Measurements from ENCODE around the gene GPC4. TPM values are rescaled to one million over a fixed set of nuclear protein-coding genes. Genes with fewer than 3 reads are reported as not detected.

GPC4 gene
- total RNA-seq, 1 experiment from 2014 or later, result 17.8 TPM

DNA sequence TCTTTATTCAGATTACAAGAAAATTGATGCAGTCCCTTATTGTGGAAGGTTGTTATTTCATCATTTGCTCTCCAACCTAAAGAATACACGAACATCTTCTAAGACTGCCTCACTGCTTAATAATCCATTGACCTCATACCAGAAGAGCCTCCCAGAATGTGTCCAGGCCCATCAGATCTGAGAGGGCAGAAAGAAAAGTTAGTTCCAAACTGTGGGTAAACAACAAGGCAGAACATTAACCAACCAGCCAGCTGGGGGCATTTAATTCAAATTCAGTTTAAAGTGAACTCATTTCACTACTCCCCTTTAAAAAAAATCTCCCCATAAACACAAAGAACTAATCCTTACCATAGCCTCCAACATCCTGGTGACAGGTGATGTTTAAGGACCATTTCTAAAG, 13.8 kb downstream of the GPC4 start:
- no TSS peak for BruUV-seq (replicated peaks)
- H3K4me1 ChIP-seq (ENCODE audit: insufficient read depth, low read length, poor library complexity, severe bottlenecking), result no peaks in the 10 kb centered on the region
- TF ChIP-seq, protein P1, sequence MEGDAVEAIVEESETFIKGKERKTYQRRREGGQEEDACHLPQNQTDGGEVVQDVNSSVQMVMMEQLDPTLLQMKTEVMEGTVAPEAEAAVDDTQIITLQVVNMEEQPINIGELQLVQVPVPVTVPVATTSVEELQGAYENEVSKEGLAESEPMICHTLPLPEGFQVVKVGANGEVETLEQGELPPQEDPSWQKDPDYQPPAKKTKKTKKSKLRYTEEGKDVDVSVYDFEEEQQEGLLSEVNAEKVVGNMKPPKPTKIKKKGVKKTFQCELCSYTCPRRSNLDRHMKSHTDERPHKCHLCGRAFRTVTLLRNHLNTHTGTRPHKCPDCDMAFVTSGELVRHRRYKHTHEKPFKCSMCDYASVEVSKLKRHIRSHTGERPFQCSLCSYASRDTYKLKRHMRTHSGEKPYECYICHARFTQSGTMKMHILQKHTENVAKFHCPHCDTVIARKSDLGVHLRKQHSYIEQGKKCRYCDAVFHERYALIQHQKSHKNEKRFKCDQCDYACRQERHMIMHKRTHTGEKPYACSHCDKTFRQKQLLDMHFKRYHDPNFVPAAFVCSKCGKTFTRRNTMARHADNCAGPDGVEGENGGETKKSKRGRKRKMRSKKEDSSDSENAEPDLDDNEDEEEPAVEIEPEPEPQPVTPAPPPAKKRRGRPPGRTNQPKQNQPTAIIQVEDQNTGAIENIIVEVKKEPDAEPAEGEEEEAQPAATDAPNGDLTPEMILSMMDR (conservative IDR thresholded peaks at IDR 0.05; ENCODE audit: low read depth, low read length), result no peak
- no peak for TF ChIP-seq EZH2 (IDR thresholded peaks at IDR 0.05; ENCODE audit: borderline replicate concordance, low read depth, low read length, poor library complexity, severe bottlenecking)
- no peak for DNase-seq (ENCODE audit: low spot score)
- intact Hi-C loops (cut with micrococcal nuclease; ENCODE audit: unreplicated experiment), result no loop called here
- H3K27ac ChIP-seq (ENCODE audit: low read depth, low read length, poor library complexity, severe bottlenecking), result no peak overlapping the region
- ChIA-PET CTCF (no interaction called here), POLR2A (ENCODE audit: low non-redundant PET) (no interaction called here)
- no peaks in the 10 kb centered on the region for H3K36me3 ChIP-seq (ENCODE audit: insufficient read depth, low read length, poor library complexity, severe bottlenecking)
- no peak overlapping the region for H3K4me3 ChIP-seq (ENCODE audit: low read depth, low read length, poor library complexity, severe bottlenecking)
- no peaks in the 10 kb centered on the region for H3K9me3 ChIP-seq (ENCODE audit: low read depth, low read length, poor library complexity, severe bottlenecking)
- H3K27me3 ChIP-seq (replicated peaks; ENCODE audit: insufficient read depth, low read depth, low read length, poor library complexity), result no peaks in the 10 kb centered on the region

DNA sequence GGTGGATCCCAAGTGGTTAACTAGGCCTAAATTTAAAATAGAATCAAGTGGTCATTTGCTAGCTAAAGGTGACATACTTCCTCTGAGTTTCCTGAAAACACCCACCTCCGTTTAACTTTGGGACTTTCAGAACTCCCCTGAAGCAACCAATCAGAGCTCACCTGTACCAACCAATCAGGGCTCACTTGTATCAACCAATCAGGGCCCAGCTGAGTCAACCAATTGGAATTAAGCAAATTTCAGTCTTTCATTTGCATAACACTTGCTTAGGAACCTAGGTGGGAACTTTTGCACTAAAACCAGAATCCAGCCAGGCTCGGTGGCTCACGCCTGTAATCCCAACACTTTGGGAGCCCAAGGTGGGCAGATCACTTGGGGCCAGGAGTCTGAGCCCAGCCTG, 15.9 kb downstream of the GPC4 start:
- H3K4me3 ChIP-seq (ENCODE audit: low read depth, low read length, poor library complexity, severe bottlenecking), result no peak overlapping the region
- no peak overlapping the region for H3K27ac ChIP-seq (ENCODE audit: low read depth, low read length, poor library complexity, severe bottlenecking)
- H3K27me3 ChIP-seq (replicated peaks; ENCODE audit: insufficient read depth, low read depth, low read length, poor library complexity), result no peaks in the 10 kb centered on the region
- H3K9me3 ChIP-seq (ENCODE audit: low read depth, low read length, poor library complexity, severe bottlenecking), result no peaks in the 10 kb centered on the region
- TF ChIP-seq, protein P1 (conservative IDR thresholded peaks at IDR 0.05; ENCODE audit: low read depth, low read length), result no peak
- POLR2A ChIA-PET (ENCODE audit: low non-redundant PET), result no interaction called here
- no TSS peak for BruUV-seq (replicated peaks)
- CTCF ChIA-PET, result no interaction called here
- DNase-seq (ENCODE audit: low spot score), result no peak
- H3K36me3 ChIP-seq (ENCODE audit: insufficient read depth, low read length, poor library complexity, severe bottlenecking), result no peaks in the 10 kb centered on the region
- intact Hi-C loops (cut with micrococcal nuclease; ENCODE audit: unreplicated experiment), result no loop called here
- H3K4me1 ChIP-seq (ENCODE audit: insufficient read depth, low read length, poor library complexity, severe bottlenecking), result no peaks in the 10 kb centered on the region

DNA sequence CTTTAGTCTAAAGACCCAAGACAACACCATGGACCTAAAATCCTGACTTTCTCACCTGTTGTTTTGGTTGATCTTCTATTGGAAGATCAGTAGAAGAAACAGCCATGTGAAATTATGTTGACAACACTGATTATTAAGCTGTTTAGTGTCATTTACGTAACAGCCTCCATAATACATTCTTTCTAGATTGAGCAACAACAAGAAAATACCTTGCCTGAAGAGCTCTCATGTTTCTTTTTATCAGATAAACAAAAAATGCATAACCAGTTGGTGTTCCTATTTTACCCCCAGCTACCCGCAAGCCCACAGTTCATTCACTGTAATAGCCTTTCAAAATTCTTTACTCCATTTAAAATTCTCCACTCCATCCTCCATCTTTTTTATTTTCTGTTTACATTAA, 20.5 kb downstream of the GPC4 start:
- no TSS peak for BruUV-seq (replicated peaks)
- Histone ChIP-seq H3K36me3 (ENCODE audit: insufficient read depth, low read length, poor library complexity, severe bottlenecking) (no peaks in the 10 kb centered on the region), H3K27ac (ENCODE audit: low read depth, low read length, poor library complexity, severe bottlenecking) (no peak overlapping the region), H3K9me3 (ENCODE audit: low read depth, low read length, poor library complexity, severe bottlenecking) (no peaks in the 10 kb centered on the region), H3K27me3 (replicated peaks; ENCODE audit: insufficient read depth, low read depth, low read length, poor library complexity) (peaks cover 9% of the 10 kb centered on the region), H3K4me1 (ENCODE audit: insufficient read depth, low read length, poor library complexity, severe bottlenecking) (no peaks in the 10 kb centered on the region), H3K4me3 (ENCODE audit: low read depth, low read length, poor library complexity, severe bottlenecking) (no peak overlapping the region)
- TF ChIP-seq, protein P1 (conservative IDR thresholded peaks at IDR 0.05; ENCODE audit: low read depth, low read length), result no peak
- TF ChIP-seq EZH2 (IDR thresholded peaks at IDR 0.05; ENCODE audit: borderline replicate concordance, low read depth, low read length, poor library complexity, severe bottlenecking), result no peak
- intact Hi-C loops (cut with micrococcal nuclease; ENCODE audit: unreplicated experiment), result no loop called here
- POLR2A ChIA-PET (ENCODE audit: low non-redundant PET), result no interaction called here
- DNase-seq (ENCODE audit: low spot score), result no peak
- CTCF ChIA-PET, result no interaction called here

All from A673 (cell line).